Rectal smooth muscle tissue (tissue), 1 donor: Measurements from ENCODE around the gene PEX19.
"Not testable (repeated sequence)": the region's sequence is repeated elsewhere in the genome, so short reads cannot be mapped to it uniquely, and the experiment has no call there.

Experiments
- H3K27ac ChIP-seq: one replicate; pipeline ENCODE4 v1.7.0; 2013; ENCODE audit warnings: low read depth, low read length, inconsistent platforms
- H3K27me3 ChIP-seq: one replicate; pipeline ENCODE4 v1.7.0; 2013; ENCODE audit warnings: low read length; ENCODE audit not compliant: control insufficient read depth, insufficient read depth
- H3K36me3 ChIP-seq: one replicate; pipeline ENCODE4 v1.7.0; 2013; ENCODE audit warnings: low read length; ENCODE audit not compliant: control insufficient read depth, insufficient read depth
- H3K4me1 ChIP-seq: one replicate; pipeline ENCODE4 v1.7.0; 2013; ENCODE audit warnings: low read length; ENCODE audit not compliant: control insufficient read depth, insufficient read depth
- H3K4me3 ChIP-seq: one replicate; pipeline ENCODE4 v1.7.0; 2013; ENCODE audit warnings: low read length
- H3K9ac ChIP-seq: one replicate; pipeline ENCODE4 v1.7.0; 2013; ENCODE audit warnings: low read length

Gene PEX19

DNA sequence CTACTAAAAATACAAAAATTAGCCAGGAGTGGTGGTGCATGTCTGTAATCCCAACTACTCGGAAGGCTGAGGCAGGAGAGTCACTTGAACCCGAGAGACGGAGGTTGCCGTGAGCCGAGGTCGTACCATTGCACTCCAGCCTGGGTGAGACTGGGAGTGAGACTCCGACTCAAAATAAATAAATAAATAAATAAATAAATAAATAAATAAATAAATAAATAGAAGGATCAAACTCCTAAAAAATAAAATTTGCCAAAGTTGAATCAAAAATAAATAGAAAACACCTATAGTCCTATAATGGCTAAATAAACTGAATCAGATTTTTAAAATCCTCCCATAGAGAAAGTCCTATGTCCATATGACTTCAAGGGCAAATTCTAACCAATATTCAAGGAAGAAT lies 15.2 kb upstream of the PEX19 start:
- no peak overlapping the region for H3K9ac ChIP-seq
- no peaks in the 10 kb centered on the region for H3K27me3 ChIP-seq
- no peaks in the 10 kb centered on the region for H3K4me1 ChIP-seq
- no peak overlapping the region for H3K27ac ChIP-seq
- no peak overlapping the region for H3K4me3 ChIP-seq
- H3K36me3 ChIP-seq = peaks cover 36% of the 10 kb centered on the region

DNA sequence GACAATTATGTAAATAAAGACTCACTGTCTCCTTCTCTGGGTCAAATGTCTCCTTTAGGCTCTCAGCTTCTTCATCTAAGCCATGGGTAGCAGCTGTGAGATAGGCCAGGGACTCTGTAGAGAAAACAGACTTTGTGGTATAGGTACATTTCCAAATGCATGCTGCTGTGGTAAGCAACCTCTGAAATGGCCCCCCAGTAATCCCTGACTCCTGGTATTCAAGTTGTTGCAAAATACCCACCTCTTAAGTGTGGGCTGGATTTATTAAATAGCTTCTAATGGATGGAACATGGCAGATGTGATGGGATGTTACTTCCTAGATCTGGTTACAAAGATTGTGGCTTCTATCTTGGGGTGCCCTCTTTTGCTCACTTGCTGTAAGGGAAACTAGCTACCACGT lies 11.1 kb upstream of the PEX19 start:
- H3K4me3 ChIP-seq = no peak overlapping the region
- H3K4me1 ChIP-seq = no peaks in the 10 kb centered on the region
- no peak overlapping the region for H3K9ac ChIP-seq
- peaks cover 73% of the 10 kb centered on the region for H3K36me3 ChIP-seq
- H3K27me3 ChIP-seq = no peaks in the 10 kb centered on the region
- H3K27ac ChIP-seq = no peak overlapping the region

DNA sequence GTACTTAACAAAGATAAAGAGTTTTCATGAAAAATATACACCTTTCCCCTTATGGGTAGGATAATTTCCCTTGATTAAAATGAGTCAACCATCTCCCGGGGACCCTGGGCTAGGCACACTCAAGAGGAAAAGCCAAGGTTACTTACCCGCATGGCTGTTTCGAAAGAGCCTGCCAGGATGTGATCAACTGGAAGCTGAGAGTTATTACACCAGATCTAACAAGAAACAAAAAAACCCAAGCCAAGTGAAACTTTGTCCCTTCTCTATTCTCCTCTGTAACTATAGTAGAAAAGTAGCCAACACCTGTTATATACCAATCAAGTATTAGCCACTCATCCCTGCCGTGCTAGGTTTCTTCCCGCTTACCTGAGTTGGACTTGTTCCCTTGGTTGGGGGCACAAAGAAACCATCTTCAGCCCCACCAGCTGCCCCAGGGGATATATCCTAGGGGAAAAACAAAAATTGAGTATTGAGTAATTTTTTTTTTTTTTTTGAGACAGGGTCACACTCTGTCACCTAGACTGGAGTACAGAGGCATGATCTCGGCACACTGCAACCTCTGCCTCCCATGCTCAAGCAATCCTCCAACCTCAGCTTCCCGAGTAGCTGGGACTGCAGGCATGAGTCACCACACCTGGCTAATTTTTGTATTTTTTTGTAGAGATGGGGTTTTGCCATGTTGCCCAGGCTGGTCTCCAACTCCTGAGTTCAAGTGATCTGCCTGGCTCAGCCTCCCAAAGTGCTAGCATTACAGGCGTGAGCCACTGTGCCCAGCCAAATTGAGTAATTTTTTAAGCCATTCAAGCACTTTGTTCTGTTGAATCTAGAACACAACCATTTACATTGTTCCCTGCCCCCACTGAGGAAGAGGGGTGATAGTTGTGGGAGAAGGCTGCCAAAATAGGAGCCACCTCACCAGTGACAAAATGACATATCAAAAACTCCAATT lies 8.4 kb upstream of the PEX19 start:
- H3K4me3 ChIP-seq = no peak overlapping the region
- no peak overlapping the region for H3K27ac ChIP-seq
- H3K27me3 ChIP-seq = no peaks in the 10 kb centered on the region
- H3K4me1 ChIP-seq = no peaks in the 10 kb centered on the region
- H3K9ac ChIP-seq = no peak overlapping the region
- H3K36me3 ChIP-seq = peaks cover 77% of the 10 kb centered on the region

DNA sequence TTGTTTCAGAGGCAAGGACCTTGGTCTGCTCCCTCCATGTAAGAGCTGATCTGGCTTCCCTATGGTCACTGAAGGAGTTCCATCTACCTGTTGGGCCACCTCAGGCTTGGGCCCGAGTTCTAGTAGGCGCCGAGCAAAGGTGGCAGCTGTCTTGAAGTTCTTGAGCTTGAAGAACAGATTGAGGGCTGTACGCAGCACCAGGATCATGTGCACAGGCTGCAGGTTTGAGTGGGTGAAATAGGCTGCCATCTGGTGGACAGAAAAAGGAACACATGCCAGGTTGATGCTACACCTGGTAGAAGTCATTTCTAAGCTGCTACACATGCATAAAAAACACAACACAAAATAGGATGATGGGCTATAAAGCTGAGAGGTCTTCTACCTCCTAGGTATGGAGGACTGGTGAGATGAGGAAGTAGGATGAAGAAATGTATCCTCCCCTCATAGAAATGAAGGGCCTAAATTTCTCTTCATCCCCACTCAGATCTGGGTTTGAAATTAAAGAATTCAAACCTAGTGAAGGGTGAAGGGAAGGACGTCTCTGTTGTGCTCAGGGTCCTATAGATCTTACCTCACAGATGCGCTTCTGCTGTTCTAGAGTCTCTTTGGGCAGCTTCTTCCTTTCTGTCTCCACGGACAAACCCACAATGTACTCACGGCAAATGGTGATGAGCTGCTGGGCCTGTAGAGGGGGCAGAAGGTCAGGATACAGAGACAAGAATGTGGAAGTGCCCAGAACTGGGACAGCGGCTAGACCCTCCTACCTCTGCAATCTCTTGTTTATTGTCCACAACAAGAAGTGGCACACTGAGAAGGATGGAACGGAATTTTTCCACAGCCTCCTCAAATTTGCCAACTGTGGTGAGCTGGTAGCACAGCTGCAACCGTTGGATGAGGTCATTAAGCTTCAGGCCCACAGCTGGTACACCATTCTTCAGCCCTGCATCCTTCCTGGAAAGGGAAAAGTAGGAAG lies 6.6 kb upstream of the PEX19 start:
- peaks cover 65% of the 10 kb centered on the region for H3K36me3 ChIP-seq
- no peaks in the 10 kb centered on the region for H3K27me3 ChIP-seq
- no peak overlapping the region for H3K4me3 ChIP-seq
- H3K9ac ChIP-seq = no peak overlapping the region
- H3K27ac ChIP-seq = no peak overlapping the region
- H3K4me1 ChIP-seq = no peaks in the 10 kb centered on the region

DNA sequence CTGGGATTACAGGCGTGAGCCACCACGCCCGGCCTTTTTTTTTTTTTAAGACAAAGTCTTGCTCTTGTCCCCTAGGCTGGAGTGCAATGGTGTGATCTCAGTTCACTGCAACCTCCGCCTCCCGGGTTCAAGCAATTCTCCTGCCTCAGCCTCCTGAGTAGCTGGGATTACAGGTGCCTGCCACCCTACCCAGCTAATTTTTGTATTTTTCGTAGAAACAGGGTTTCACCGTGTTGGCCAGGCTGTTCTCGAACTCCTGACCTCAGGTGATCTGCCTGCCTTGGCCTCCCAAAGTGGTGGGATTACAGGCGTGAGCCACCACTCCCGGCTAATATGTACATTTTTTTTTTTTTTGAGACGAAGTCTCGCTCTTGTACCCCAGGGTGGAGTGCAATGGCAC lies 2.8 kb upstream of the PEX19 start:
- H3K4me1 ChIP-seq, H3K27ac ChIP-seq: not testable (repeated sequence)

DNA sequence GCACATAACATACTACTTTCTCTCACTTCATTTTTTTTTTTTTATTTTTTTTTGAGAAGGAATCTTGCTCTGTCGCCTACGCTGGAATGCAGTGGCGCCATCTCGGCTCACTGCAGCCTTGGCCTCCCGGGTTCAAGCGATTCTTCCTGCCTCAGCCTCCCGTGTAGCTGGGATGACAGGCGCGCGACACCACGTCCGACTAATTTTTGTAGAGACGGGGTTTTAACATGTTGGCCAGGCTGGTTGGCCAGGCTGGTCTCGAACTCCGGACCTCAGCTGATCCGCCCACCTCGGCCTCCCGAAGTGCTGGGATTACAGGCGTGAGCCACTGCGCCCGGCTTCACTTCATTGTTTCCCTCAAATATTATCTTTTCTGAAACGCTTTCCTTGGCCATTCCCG lies 573 bp upstream of the PEX19 start:
- Histone ChIP-seq H3K27me3 (no peaks in the 10 kb centered on the region), H3K4me1 (peaks cover 7% of the 10 kb centered on the region), H3K4me3 (peak overlapping the region; percentile 86), H3K36me3 (peaks cover 20% of the 10 kb centered on the region), H3K27ac (peak overlapping the region; percentile 34), H3K9ac (no peak overlapping the region)

More for the DNA sequence above, 2.8 kb upstream of the PEX19 start:
- H3K9ac ChIP-seq, H3K27me3 ChIP-seq, H3K4me3 ChIP-seq: not testable (repeated sequence)
- peaks cover 30% of the 10 kb centered on the region for H3K36me3 ChIP-seq

DNA sequence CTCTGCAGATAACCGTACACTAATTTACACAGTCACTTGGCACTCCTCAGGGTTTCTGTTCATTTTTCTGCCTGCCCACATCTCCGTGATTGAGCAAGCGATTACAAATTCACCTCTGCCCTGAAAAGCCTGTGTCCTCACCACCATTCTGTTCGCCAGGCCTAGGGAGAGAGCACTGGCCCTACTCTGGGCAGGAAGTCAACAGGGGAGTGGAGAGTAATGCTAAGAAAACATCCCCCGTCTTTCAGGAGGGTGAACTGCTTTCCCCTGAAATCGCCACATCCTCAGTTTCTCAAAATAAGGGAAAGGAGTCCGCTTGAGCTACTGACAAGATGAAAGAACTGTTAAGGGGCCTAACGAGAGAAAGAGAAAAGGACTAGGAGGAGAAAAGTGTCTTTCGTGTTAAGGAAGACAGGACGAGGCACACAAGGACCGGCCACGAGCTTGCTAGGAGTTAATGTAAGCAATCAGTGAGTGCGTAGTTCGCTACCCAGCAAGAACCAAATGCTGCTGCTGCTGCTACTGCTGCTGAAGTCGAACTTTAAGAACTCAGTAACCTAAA lies 632 bp downstream of the PEX19 start:
- Histone ChIP-seq H3K36me3 (peaks cover 22% of the 10 kb centered on the region), H3K4me3 (peak overlapping the region; percentile 86), H3K9ac (peak overlapping the region; percentile 78), H3K27ac (peak overlapping the region; percentile 77), H3K4me1 (peaks cover 7% of the 10 kb centered on the region), H3K27me3 (no peaks in the 10 kb centered on the region)

DNA sequence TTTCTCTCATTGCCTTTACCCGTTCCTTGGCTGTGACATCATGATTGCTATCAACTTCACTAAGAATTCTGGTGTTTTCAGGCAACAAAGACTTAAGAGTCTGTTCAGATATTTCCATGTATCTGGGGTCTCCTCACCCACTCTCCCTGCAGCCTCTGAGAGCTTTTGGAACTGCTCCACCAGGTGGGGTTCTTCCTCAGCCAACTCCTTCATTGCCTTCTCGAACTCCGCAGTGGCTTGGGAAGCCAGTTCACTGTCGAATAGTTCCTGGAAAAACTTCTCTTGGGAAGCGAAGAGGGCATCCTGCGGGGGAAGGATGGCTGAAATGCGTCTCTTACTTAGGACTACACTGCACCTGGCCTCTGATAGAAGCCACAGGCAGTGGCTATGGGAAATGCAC lies 2.1 kb downstream of the PEX19 start:
- no peaks in the 10 kb centered on the region for H3K27me3 ChIP-seq
- peaks cover 31% of the 10 kb centered on the region for H3K36me3 ChIP-seq
- no peak overlapping the region for H3K27ac ChIP-seq
- no peak overlapping the region for H3K9ac ChIP-seq
- H3K4me3 ChIP-seq = no peak overlapping the region
- peaks cover 7% of the 10 kb centered on the region for H3K4me1 ChIP-seq

DNA sequence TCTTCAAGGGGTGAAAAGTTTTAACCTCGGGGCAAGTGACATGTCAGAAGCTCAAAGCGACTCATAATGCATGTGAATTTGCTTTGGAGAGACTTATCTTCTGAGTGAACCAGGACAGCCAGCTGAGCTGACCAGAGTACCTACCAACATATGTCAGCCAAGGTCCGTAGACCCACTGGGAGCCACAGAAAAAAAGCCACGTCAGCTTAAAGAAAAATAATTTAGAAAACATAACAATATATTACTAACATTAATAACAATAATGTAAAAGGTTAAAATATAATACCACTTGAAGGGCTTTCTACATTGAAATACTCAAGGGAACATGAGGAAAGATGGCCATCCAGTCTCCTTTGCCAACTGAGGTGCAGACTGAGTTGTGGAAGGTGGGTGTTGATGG lies 6.9 kb downstream of the PEX19 start:
- H3K27me3 ChIP-seq = no peaks in the 10 kb centered on the region
- no peaks in the 10 kb centered on the region for H3K4me1 ChIP-seq
- no peak overlapping the region for H3K27ac ChIP-seq
- H3K4me3 ChIP-seq = no peak overlapping the region
- no peak overlapping the region for H3K9ac ChIP-seq
- peaks cover 34% of the 10 kb centered on the region for H3K36me3 ChIP-seq

DNA sequence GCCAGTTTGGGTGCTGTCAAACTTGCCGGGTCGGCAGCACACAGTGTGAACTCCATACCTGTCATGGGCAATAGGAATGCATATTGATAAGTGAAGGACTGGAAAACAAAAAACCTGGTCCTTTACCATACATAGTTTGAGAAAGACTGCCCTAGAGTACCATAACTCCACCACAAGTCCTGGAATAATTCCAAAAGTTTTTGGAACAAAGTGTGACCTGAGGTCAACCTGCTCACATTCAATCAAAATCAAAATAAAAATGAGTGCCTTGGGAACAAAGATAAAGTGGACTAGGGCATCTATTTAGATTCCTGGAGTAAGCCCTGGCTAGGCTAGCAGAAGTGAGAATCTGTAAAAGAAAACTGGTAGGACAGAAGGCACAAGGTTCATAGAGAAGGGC lies 7.6 kb downstream of the PEX19 start:
- Histone ChIP-seq H3K9ac (no peak overlapping the region), H3K36me3 (peaks cover 31% of the 10 kb centered on the region)

DNA sequence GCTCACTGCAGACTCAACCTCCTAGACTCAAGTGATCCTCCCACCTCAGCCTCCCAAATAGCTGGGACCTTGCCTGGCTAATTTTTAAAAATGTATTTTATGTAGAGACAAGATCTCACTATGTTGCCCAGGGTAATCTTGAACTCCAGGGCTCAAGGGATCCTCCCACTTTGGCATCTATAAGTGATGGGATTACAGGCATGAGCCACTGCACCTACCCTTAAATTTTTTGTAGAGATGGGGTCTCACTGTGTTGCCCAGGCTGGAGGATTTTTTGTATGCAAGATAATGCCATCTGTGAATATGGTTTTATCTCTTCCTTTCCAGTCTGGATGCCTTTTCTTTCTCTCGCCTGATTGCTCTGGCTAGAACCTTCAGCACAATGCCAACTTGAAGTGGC lies 13.9 kb downstream of the PEX19 start:
- Histone ChIP-seq H3K9ac (no peak overlapping the region), H3K36me3 (no peaks in the 10 kb centered on the region)

More for the DNA sequence above, 7.6 kb downstream of the PEX19 start:
- Histone ChIP-seq H3K4me3 (no peak overlapping the region), H3K4me1 (no peaks in the 10 kb centered on the region), H3K27ac (no peak overlapping the region), H3K27me3 (no peaks in the 10 kb centered on the region)

More for the DNA sequence above, 13.9 kb downstream of the PEX19 start:
- Histone ChIP-seq H3K4me1 (no peaks in the 10 kb centered on the region), H3K4me3 (no peak overlapping the region), H3K27ac (no peak overlapping the region), H3K27me3 (no peaks in the 10 kb centered on the region)
